ENCODE measurements around the gene SPI1. TPM values are rescaled to one million over a fixed set of nuclear protein-coding genes. Genes with fewer than 3 reads are reported as not detected.

Gene SPI1
- total and polyA plus RNA-seq, 4 donors: 6.3 to 56.0 (median 39.4) TPM

GRCh38 chr11:47351156-47352126 is 26.9 kb downstream of the SPI1 start:
- Histone ChIP-seq H3K4me1 (ENCODE audit: control insufficient read depth in 1 of 2, insufficient read depth in 2 of 2, low read length in 2 of 2) (no peaks in the 10 kb centered on the region), H3K27me3 (ENCODE audit: control insufficient read depth in 1 of 2, insufficient read depth in 2 of 2, low read length in 1 of 2) (no peaks in the 10 kb centered on the region), H3K27ac (ENCODE audit: low read depth in 1 of 2, low read length in 2 of 2) (no peak overlapping the region), H3K36me3 (ENCODE audit: control insufficient read depth in 1 of 2, insufficient read depth in 2 of 2, low read length in 1 of 2) (no peaks in the 10 kb centered on the region), H3K4me3 (ENCODE audit: low read length in 2 of 2) (no peak overlapping the region), H3K9me3 (ENCODE audit: control insufficient read depth, low read length) (no peaks in the 10 kb centered on the region)
- no peak for DNase-seq
- no peak for ATAC-seq (ENCODE audit: low FRiP score)
- 74 to 77% methylated on average over 29 of the region's 29 CpGs for WGBS, 2 donors
- intact Hi-C loops (cut with DNase I): loop anchor here (10.0 kb wide), 2 partner anchors 97 to 467 kb away; partner anchors contain the start of gene NR1H3 (in 1 of the 2)

GRCh38 chr11:47350315-47350714 is 28.0 kb downstream of the SPI1 start:
- WGBS, 2 donors: 94 to 95% methylated on average over 9 of the region's 9 CpGs
- Histone ChIP-seq H3K4me1 (ENCODE audit: control insufficient read depth in 1 of 2, insufficient read depth in 2 of 2, low read length in 2 of 2) (no peaks in the 10 kb centered on the region), H3K9me3 (ENCODE audit: control insufficient read depth, low read length) (no peaks in the 10 kb centered on the region), H3K27ac (ENCODE audit: low read depth in 1 of 2, low read length in 2 of 2) (no peak overlapping the region), H3K27me3 (ENCODE audit: control insufficient read depth in 1 of 2, insufficient read depth in 2 of 2, low read length in 1 of 2) (no peaks in the 10 kb centered on the region), H3K4me3 (ENCODE audit: low read length in 2 of 2) (no peak overlapping the region), H3K36me3 (ENCODE audit: control insufficient read depth in 1 of 2, insufficient read depth in 2 of 2, low read length in 1 of 2) (no peaks in the 10 kb centered on the region)
- intact Hi-C loops (cut with DNase I): loop anchor here (10.0 kb wide), 2 partner anchors 96 to 466 kb away; partner anchors contain the start of gene NR1H3 (in 1 of the 2)
- DNase-seq (no peak), ATAC-seq (ENCODE audit: low FRiP score) (no peak)

DNA sequence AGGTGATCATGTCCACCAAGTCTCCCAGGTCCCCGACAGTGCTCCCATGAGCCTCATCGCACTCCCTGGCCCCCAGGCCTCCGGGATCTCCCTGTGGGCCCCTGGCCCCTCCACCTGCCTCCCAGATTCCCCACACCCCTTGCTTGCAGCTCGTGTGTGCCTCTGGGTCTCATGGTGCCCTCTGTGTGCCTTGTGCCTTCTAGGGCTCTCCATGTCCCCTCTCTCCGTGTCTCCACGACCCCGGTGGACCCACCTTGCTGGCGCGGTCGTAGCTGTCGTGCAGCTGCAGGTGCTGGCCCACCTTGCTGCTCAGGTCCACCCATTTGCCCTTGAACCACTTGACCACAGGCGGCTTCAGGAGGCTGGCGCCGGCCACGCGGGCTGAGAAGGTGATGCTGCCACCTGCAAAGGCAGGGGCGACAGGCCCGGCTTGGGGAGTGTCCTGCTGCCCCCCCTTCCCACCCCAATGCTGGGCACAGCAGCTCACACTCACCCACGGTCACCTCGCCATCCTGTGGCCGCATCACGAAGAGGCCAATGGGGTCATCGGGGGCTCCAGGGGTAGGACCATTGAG is 28.7 kb downstream of the SPI1 start:
- no peak overlapping the region for H3K4me3 ChIP-seq (ENCODE audit: low read length in 2 of 2)
- no peaks in the 10 kb centered on the region for H3K9me3 ChIP-seq (ENCODE audit: control insufficient read depth, low read length)
- H3K27me3 ChIP-seq (ENCODE audit: control insufficient read depth in 1 of 2, insufficient read depth in 2 of 2, low read length in 1 of 2): no peaks in the 10 kb centered on the region
- DNase-seq: no peak
- no peaks in the 10 kb centered on the region for H3K36me3 ChIP-seq (ENCODE audit: control insufficient read depth in 1 of 2, insufficient read depth in 2 of 2, low read length in 1 of 2)
- no peak overlapping the region for H3K27ac ChIP-seq (ENCODE audit: low read depth in 1 of 2, low read length in 2 of 2)
- no peaks in the 10 kb centered on the region for H3K4me1 ChIP-seq (ENCODE audit: control insufficient read depth in 1 of 2, insufficient read depth in 2 of 2, low read length in 2 of 2)
- 94 to 95% methylated on average over 22 to 23 of the region's 23 CpGs for WGBS, 2 donors
- no peak for ATAC-seq (ENCODE audit: low FRiP score)
- intact Hi-C loops (cut with DNase I): loop anchor here (10.0 kb wide), 2 partner anchors 95 to 465 kb away; partner anchors contain the start of gene NR1H3 (in 1 of the 2)

- H3K4me1 ChIP-seq (ENCODE audit: control insufficient read depth in 1 of 2, insufficient read depth in 2 of 2, low read length in 2 of 2): no peaks in the 10 kb centered on the region
These were observed 29.5 kb downstream of the SPI1 start for GRCh38 chr11:47348859-47349258.

DNA sequence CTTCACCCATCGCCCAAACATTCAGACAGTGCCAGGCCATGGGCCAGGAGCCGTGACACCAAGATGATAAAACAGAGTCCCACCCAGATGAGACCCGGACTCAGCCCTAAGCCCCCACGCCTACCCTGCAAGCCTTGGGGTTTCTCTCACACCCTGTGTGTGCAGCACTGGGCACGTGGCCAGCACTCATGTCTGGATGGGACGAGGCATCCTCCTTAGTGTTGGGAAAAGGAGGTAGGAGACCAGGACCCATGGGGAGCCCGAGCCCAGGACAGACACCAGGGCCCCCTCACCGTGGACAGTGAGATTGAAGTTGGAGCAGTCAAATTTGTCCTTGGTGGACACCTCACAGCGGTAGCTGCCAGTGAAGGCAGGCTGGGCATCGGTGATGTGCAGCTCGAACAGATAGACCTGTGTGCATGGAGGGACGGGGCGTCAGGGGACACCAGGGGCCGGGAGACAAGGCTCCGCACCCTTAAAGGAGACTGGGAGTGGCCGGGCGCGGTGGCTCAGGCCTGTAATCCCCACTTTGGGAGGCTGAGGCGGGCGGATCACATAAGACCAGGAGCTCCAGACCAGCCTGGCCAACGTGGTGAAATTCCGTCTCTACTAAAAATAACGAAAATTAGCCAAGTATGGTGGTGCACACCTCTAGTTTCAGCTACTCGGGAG is 30.1 kb downstream of the SPI1 start:
- DNase-seq (no peak), ATAC-seq (ENCODE audit: low FRiP score) (no peak)
- Histone ChIP-seq H3K9me3 (ENCODE audit: control insufficient read depth, low read length) (no peaks in the 10 kb centered on the region), H3K36me3 (ENCODE audit: control insufficient read depth in 1 of 2, insufficient read depth in 2 of 2, low read length in 1 of 2) (no peaks in the 10 kb centered on the region), H3K4me3 (ENCODE audit: low read length in 2 of 2) (no peak overlapping the region), H3K27ac (ENCODE audit: low read depth in 1 of 2, low read length in 2 of 2) (no peak overlapping the region), H3K27me3 (ENCODE audit: control insufficient read depth in 1 of 2, insufficient read depth in 2 of 2, low read length in 1 of 2) (no peaks in the 10 kb centered on the region), H3K4me1 (ENCODE audit: control insufficient read depth in 1 of 2, insufficient read depth in 2 of 2, low read length in 2 of 2) (no peaks in the 10 kb centered on the region)
- 84 to 88% methylated on average over 23 to 24 of the region's 24 CpGs for WGBS, 2 donors
- intact Hi-C loops (cut with DNase I): no loop called here

More at GRCh38 chr11:47348859-47349258, 29.5 kb downstream of the SPI1 start:
- WGBS, 2 donors: 84 to 85% methylated on average over 8 of the region's 8 CpGs
- no peaks in the 10 kb centered on the region for H3K27me3 ChIP-seq (ENCODE audit: control insufficient read depth in 1 of 2, insufficient read depth in 2 of 2, low read length in 1 of 2)
- ATAC-seq (ENCODE audit: low FRiP score) (no peak), DNase-seq (no peak)
- H3K36me3 ChIP-seq (ENCODE audit: control insufficient read depth in 1 of 2, insufficient read depth in 2 of 2, low read length in 1 of 2): no peaks in the 10 kb centered on the region
- no peak overlapping the region for H3K27ac ChIP-seq (ENCODE audit: low read depth in 1 of 2, low read length in 2 of 2)
- H3K4me3 ChIP-seq (ENCODE audit: low read length in 2 of 2): no peak overlapping the region
- intact Hi-C loops (cut with DNase I): no loop called here
- no peaks in the 10 kb centered on the region for H3K9me3 ChIP-seq (ENCODE audit: control insufficient read depth, low read length)

DNA sequence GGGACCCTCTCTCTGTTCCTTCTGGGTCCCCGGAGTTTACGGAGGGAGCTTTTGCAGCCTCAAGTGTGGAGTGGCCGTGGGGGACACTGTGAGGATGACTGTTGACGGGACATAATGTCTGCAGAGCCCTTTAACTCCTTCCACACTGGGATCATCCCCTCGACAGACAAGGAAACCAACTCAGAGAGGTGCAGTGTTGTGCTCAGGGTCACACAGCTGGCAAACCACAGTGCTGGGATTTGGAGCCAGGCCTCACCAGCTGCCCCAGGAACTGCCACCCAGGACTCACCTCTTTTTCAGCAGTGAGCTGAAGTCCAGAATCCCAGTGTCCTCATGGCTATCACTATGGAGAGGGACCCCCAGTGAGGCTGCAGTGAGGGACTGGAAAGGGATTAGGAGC is 31.2 kb downstream of the SPI1 start:
- Histone ChIP-seq H3K4me1 (ENCODE audit: control insufficient read depth in 1 of 2, insufficient read depth in 2 of 2, low read length in 2 of 2) (no peaks in the 10 kb centered on the region), H3K9me3 (ENCODE audit: control insufficient read depth, low read length) (no peaks in the 10 kb centered on the region), H3K4me3 (ENCODE audit: low read length in 2 of 2) (no peak overlapping the region), H3K27me3 (ENCODE audit: control insufficient read depth in 1 of 2, insufficient read depth in 2 of 2, low read length in 1 of 2) (no peaks in the 10 kb centered on the region), H3K36me3 (ENCODE audit: control insufficient read depth in 1 of 2, insufficient read depth in 2 of 2, low read length in 1 of 2) (no peaks in the 10 kb centered on the region), H3K27ac (ENCODE audit: low read depth in 1 of 2, low read length in 2 of 2) (no peak overlapping the region)
- intact Hi-C loops (cut with DNase I): no loop called here
- ATAC-seq (ENCODE audit: low FRiP score): no peak
- no peak for DNase-seq
- WGBS, 2 donors: 80% methylated on average over 5 of the region's 5 CpGs

DNA sequence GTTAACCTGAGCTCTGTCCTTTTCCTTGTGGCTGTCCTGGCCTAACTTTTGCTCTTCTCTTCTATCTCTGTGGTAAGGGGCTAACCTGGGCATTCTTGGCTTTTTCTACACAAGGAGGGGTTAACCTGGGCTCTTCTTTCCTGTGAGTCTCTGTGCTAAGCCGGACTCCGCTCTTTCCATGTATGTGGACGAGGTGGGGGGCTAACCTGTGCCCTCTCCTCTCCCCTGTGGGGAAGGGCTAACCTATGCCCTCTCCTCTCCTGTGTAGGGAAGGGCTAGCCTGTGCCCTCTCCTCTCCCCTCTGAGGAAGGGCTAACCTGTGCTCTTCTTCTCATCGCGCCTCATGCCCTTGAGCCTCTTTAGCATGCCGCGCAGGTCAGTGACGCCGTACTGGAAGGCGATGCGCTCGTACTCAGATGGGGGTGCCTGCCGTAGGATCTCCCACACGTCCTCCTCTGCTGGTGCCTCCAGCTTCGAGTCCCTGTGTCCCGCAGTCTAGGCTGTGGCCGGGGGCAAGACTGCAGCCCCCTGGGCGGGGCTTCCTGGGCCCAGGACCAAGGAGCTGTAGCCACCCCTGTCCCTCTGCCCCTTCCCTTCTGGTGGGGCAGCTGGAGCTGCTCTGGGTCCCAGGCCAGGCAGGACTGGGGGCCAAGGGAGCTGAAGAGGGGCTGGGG is 32.3 kb downstream of the SPI1 start:
- WGBS, 2 donors: 85 to 86% methylated on average over 18 of the region's 18 CpGs
- H3K4me3 ChIP-seq (ENCODE audit: low read length in 2 of 2): no peak overlapping the region
- H3K27me3 ChIP-seq (ENCODE audit: control insufficient read depth in 1 of 2, insufficient read depth in 2 of 2, low read length in 1 of 2): no peaks in the 10 kb centered on the region
- no peaks in the 10 kb centered on the region for H3K9me3 ChIP-seq (ENCODE audit: control insufficient read depth, low read length)
- H3K36me3 ChIP-seq (ENCODE audit: control insufficient read depth in 1 of 2, insufficient read depth in 2 of 2, low read length in 1 of 2): no peaks in the 10 kb centered on the region
- intact Hi-C loops (cut with DNase I): no loop called here
- no peaks in the 10 kb centered on the region for H3K4me1 ChIP-seq (ENCODE audit: control insufficient read depth in 1 of 2, insufficient read depth in 2 of 2, low read length in 2 of 2)
- no peak overlapping the region for H3K27ac ChIP-seq (ENCODE audit: low read depth in 1 of 2, low read length in 2 of 2)
- peak in 1 of 2 donors; percentile 14 for DNase-seq
- ATAC-seq (ENCODE audit: low FRiP score): no peak

DNA sequence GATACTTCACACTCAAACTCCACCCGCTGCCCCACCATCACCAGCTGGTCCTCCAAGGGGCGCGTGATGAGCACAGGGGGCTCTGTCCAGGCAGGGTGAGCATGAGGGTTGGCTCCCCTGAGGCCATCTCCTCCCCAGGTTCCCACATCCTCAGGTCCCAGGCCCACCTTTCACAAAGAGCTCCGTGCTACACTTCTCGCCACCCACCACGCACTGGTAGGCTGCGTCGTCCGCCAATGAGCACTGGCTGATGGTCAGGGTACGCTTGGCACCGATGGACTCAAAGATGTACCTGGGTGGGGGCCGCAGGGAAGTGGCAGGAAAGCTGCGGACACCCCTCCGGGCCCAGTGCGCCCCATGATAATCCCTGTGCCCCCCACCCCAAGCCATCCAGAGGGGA is 35.5 kb downstream of the SPI1 start:
- Histone ChIP-seq H3K27me3 (ENCODE audit: control insufficient read depth in 1 of 2, insufficient read depth in 2 of 2, low read length in 1 of 2) (no peaks in the 10 kb centered on the region), H3K4me1 (ENCODE audit: control insufficient read depth in 1 of 2, insufficient read depth in 2 of 2, low read length in 2 of 2) (no peaks in the 10 kb centered on the region), H3K36me3 (ENCODE audit: control insufficient read depth in 1 of 2, insufficient read depth in 2 of 2, low read length in 1 of 2) (no peaks in the 10 kb centered on the region), H3K9me3 (ENCODE audit: control insufficient read depth, low read length) (no peaks in the 10 kb centered on the region), H3K27ac (ENCODE audit: low read depth in 1 of 2, low read length in 2 of 2) (no peak overlapping the region), H3K4me3 (ENCODE audit: low read length in 2 of 2) (no peak overlapping the region)
- ATAC-seq (ENCODE audit: low FRiP score) (no peak), DNase-seq (peak in 1 of 2 donors; percentile 17)
- 96% methylated on average over 15 of the region's 15 CpGs for WGBS, 2 donors
- intact Hi-C loops (cut with DNase I): no loop called here
